Right lobe of liver (tissue), 4 donors: ENCODE measurements around the gene VPS54.

Experiments
- CTCF ChIP-seq, 4 donors: fragments of 200-600 bp in 3 of 4; fragments of 450-650 bp in 1 of 4; IDR thresholded peaks; one replicate each; pipeline versions ENCODE4 v1.5.1 to v1.8.0; 2016 to 2022; ENCODE audit warnings: antibody characterized with exemption in 4 of 4, mild to moderate bottlenecking in 2 of 4
- POLR2A ChIP-seq: fragments of 450-650 bp; IDR thresholded peaks from one replicate; pipeline ENCODE4 v1.6.1; 2017; ENCODE audit warnings: antibody characterized with exemption, mild to moderate bottlenecking
- donor health status: DM: no; HTN: no; CAD: no.
- donor health status: DM: no; HTN: no; CAD: no.
- donor health status: DM: no; HTN: yes; CAD: no.

DNA sequence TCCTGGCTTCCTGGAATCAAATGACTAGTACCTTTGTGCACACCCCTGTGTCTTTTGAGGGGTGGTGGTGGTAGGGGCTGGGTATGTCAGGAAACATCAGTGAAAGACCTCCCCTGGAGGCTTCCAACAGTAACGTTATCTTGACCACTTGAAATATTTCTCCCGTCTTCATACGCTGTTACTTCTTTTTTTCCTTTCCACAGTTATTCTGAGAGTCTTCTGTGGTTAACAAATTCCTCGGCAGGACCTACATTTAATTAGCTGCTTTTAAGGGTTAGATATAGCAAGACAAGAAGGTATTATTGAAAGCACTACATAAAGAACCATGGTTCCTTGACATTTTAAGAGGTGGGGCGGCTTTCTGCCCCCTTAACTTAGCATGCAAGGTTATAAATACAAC is 142.9 kb downstream of the VPS54 start:
- TF ChIP-seq POLR2A (no peak), CTCF (IDR thresholded peaks at IDR 0.05) (no peak)
